ENCODE measurements around the gene ADRA2C.

ADRA2C gene

DNA sequence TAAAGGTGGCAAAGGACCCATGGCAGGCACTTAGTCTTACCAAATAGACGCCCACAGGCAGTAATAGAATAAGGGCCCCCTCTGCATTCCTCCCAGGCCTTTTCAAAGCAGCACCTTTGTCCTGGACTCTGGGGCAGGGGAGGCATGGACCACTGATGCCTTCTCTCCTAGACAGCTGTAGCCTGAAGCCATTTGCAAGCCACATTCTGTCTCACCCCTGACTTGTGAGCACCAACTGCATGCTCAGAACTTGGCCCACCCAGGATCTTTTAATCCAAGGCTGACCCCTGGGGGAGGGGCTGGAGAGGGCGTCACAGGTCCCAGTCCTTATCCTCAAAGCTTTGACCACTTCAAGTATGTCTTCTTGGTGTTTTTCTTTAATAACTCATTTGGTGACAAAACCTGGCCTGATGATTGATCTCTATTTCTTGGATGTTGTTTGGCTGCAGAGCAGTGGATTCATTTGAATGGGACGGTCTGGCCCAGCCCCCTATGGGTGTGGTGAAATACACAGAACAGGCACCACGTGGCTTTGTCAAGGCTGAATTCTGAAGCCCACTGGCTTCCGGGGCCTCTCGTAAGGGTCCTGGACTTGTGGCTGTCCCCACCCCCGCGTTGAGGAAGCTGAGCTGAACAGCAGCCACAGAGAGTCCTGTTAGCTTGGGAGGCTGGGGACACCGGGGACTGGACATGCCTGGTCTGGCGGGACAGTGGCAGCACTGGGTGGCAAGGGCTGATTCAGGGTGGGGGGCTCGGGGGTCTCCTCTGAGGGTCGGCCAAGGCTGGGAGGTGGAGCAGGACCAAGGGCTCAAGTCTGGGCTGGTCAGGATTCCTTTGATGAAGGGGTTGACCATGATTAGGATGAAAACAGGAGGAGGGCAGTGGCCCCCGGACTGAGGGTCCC lies 36.6 kb downstream of the ADRA2C start:
- H3K27ac ChIP-seq = no peak overlapping the region
- TF ChIP-seq, protein P1, sequence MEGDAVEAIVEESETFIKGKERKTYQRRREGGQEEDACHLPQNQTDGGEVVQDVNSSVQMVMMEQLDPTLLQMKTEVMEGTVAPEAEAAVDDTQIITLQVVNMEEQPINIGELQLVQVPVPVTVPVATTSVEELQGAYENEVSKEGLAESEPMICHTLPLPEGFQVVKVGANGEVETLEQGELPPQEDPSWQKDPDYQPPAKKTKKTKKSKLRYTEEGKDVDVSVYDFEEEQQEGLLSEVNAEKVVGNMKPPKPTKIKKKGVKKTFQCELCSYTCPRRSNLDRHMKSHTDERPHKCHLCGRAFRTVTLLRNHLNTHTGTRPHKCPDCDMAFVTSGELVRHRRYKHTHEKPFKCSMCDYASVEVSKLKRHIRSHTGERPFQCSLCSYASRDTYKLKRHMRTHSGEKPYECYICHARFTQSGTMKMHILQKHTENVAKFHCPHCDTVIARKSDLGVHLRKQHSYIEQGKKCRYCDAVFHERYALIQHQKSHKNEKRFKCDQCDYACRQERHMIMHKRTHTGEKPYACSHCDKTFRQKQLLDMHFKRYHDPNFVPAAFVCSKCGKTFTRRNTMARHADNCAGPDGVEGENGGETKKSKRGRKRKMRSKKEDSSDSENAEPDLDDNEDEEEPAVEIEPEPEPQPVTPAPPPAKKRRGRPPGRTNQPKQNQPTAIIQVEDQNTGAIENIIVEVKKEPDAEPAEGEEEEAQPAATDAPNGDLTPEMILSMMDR (conservative IDR thresholded peaks at IDR 0.05) = no peak

DNA sequence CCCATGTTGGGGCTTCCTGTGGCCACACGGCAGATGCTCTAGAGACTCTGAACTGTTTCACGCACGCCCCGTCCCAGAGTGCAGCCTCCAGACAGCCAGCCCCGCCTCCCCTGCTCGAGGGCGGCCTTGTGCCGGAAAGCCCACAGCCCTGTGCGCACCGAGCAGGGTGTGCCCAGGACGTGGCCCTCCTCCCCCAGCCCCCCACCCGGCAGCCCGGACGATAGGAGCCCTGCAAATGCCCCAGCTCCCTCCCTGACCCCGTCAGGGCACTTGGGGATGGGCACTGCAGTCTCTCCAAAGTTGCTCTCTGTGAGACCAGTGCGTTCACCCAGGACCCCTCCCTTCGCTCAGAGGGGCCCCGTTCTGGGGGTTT lies 37.3 kb downstream of the ADRA2C start:
- no peak overlapping the region for H3K27ac ChIP-seq

GRCh38 chr4:3803946-3804345 lies 37.8 kb downstream of the ADRA2C start:
- TF ChIP-seq, protein P1 (conservative IDR thresholded peaks at IDR 0.05) = no peak
- no peak overlapping the region for H3K27ac ChIP-seq

More for the DNA sequence above, 37.3 kb downstream of the ADRA2C start:
- TF ChIP-seq, protein P1 (conservative IDR thresholded peaks at IDR 0.05) = no peak

GRCh38 chr4:3805026-3805425 lies 38.8 kb downstream of the ADRA2C start:
- TF ChIP-seq, protein P1 (conservative IDR thresholded peaks at IDR 0.05) = no peak
- no peak overlapping the region for H3K27ac ChIP-seq

GRCh38 chr4:3805731-3806130 lies 39.5 kb downstream of the ADRA2C start:
- TF ChIP-seq, protein P1 (conservative IDR thresholded peaks at IDR 0.05) = no peak
- H3K27ac ChIP-seq = no peak overlapping the region

DNA sequence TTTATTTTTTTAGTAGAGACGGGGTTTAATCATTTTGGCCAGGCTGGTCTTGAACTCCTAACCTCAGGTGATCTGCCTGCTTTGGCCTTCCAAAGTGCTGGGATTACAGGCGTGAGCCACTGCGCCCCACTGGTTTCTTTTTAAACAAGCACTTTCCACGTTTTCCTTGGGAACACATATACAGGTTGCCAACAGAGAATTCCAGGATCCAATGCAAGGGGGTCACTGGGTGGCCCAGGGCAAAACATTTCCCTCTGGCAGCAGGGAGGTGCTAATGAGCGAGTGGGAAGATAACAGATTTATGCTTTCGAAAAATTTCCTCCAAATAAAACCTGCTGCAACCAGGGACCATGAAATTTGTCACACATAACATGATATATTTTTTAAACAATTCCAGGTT lies 41.1 kb downstream of the ADRA2C start:
- TF ChIP-seq, protein P1 (conservative IDR thresholded peaks at IDR 0.05) = no peak
- H3K27ac ChIP-seq = no peak overlapping the region

- H3K27ac ChIP-seq = no peak overlapping the region
- TF ChIP-seq, protein P1 (conservative IDR thresholded peaks at IDR 0.05) = no peak
These were observed 41.8 kb downstream of the ADRA2C start for GRCh38 chr4:3807822-3808496.

All from VCaP (cell line).